ENCODE measurements around the gene HBE1. TPM values are rescaled to one million over a fixed set of nuclear protein-coding genes. Genes with fewer than 3 reads are reported as not detected.
"Not testable (repeated sequence)": the region's sequence is repeated elsewhere in the genome, so short reads cannot be mapped to it uniquely, and the experiment has no call there.

The HBE1 gene
- total RNA-seq, 4 donors from 2014 or later, result 0.67 TPM; not detected in 3

GRCh38 chr11:5266609-5267008 is 3.1 kb downstream of the HBE1 start:
- H3K4me1 ChIP-seq, result no peaks in the 10 kb centered on the region
- no peak for TF ChIP-seq POLR2AphosphoS5 (IDR thresholded peaks at IDR 0.05)
- no peak overlapping the region for H3K27ac ChIP-seq
- H3K36me3 ChIP-seq, result no peaks in the 10 kb centered on the region
- no peaks in the 10 kb centered on the region for H3K27me3 ChIP-seq
- H3K9me3 ChIP-seq, result peaks cover 0 to 5% (median 0%) of the 10 kb centered on the region in 3 donors
- no peak overlapping the region for H3K4me3 ChIP-seq
- ATAC-seq, result no peak

- no peak for ATAC-seq
- WGBS, 2 donors (ENCODE audit: low coverage in 1 of 2), result 50 to 51% methylated on average over 1 to 2 of the region's 2 CpGs
These were observed 3.9 kb downstream of the HBE1 start for GRCh38 chr11:5265832-5266231.

GRCh38 chr11:5258543-5259262 is 11.0 kb downstream of the HBE1 start:
- 61 to 65% methylated on average over 4 to 5 of the region's 7 CpGs for WGBS, 2 donors (ENCODE audit: low coverage in 1 of 2)
- Histone ChIP-seq H3K4me3 (no peak overlapping the region), H3K27me3 (no peaks in the 10 kb centered on the region), H3K27ac (no peak overlapping the region), H3K36me3 (no peaks in the 10 kb centered on the region), H3K9me3 (peaks cover 0 to 22% (median 0%) of the 10 kb centered on the region in 3 donors), H3K4me1 (no peaks in the 10 kb centered on the region)
- TF ChIP-seq POLR2AphosphoS5 (IDR thresholded peaks at IDR 0.05) (no peak), EP300 (IDR thresholded peaks at IDR 0.05) (no peak), CTCF (IDR thresholded peaks at IDR 0.05) (no peak), POLR2A (IDR thresholded peaks at IDR 0.05) (no peak)
- ATAC-seq, result no peak

More at GRCh38 chr11:5265832-5266231, 3.9 kb downstream of the HBE1 start:
- TF ChIP-seq POLR2AphosphoS5 (IDR thresholded peaks at IDR 0.05), result no peak
- TF ChIP-seq CTCF (IDR thresholded peaks at IDR 0.05), result no peak
- no peak for TF ChIP-seq POLR2A (IDR thresholded peaks at IDR 0.05)
- no peak for TF ChIP-seq EP300 (IDR thresholded peaks at IDR 0.05)
- H3K4me3 ChIP-seq, result no peak overlapping the region
- peaks cover 0 to 7% (median 0%) of the 10 kb centered on the region in 3 donors for H3K9me3 ChIP-seq
- no peaks in the 10 kb centered on the region for H3K27me3 ChIP-seq
- H3K4me1 ChIP-seq, result no peaks in the 10 kb centered on the region
- H3K36me3 ChIP-seq, result no peaks in the 10 kb centered on the region
- no peak overlapping the region for H3K27ac ChIP-seq

- 14 to 16% methylated on average over 1 to 2 of the region's 2 CpGs for WGBS, 2 donors (ENCODE audit: low coverage in 1 of 2)
- no peaks in the 10 kb centered on the region for H3K36me3 ChIP-seq
- H3K27ac ChIP-seq, result no peak overlapping the region
- no peak overlapping the region for H3K4me3 ChIP-seq
- no peaks in the 10 kb centered on the region for H3K27me3 ChIP-seq
- TF ChIP-seq CTCF (IDR thresholded peaks at IDR 0.05), result no peak
- no peak for TF ChIP-seq EP300 (IDR thresholded peaks at IDR 0.05)
- TF ChIP-seq POLR2AphosphoS5 (IDR thresholded peaks at IDR 0.05), result no peak
- no peak for TF ChIP-seq POLR2A (IDR thresholded peaks at IDR 0.05)
- peaks cover 0 to 22% (median 0%) of the 10 kb centered on the region in 3 donors for H3K9me3 ChIP-seq
- H3K4me1 ChIP-seq, result no peaks in the 10 kb centered on the region
- ATAC-seq, result no peak
These were observed 12.4 kb downstream of the HBE1 start for GRCh38 chr11:5257296-5257695.

GRCh38 chr11:5254646-5255413 is 14.9 kb downstream of the HBE1 start, which contains the start of gene HBG2:
HBG2 (minus strand) TSS chr11:5254781; CDS start chr11:5254728, 53 bp downstream.
- not testable (repeated sequence) for H3K9me3 ChIP-seq, H3K27me3 ChIP-seq, H3K4me3 ChIP-seq, H3K4me1 ChIP-seq, ATAC-seq, H3K27ac ChIP-seq, H3K36me3 ChIP-seq
- WGBS, 2 donors (ENCODE audit: low coverage in 1 of 2), result 64 to 69% methylated on average over 3 of the region's 9 CpGs

GRCh38 chr11:5254023-5254422 is 15.7 kb downstream of the HBE1 start:
- H3K27me3 ChIP-seq, H3K36me3 ChIP-seq, H3K4me1 ChIP-seq, ATAC-seq, H3K4me3 ChIP-seq, H3K27ac ChIP-seq, H3K9me3 ChIP-seq: not testable (repeated sequence)
- WGBS, 2 donors (ENCODE audit: low coverage in 1 of 2), result 74 to 86% methylated on average over 2 of the region's 2 CpGs

- not testable (repeated sequence) for H3K4me1 ChIP-seq, ATAC-seq
- WGBS, 2 donors (ENCODE audit: low coverage in 1 of 2), result 80% methylated on average over 3 of the region's 5 CpGs; no CpG with 5 or more reads in 1 of the 2 donors
These were observed 16.3 kb downstream of the HBE1 start for GRCh38 chr11:5253440-5253839.

More at GRCh38 chr11:5253440-5253839, 16.3 kb downstream of the HBE1 start:
- H3K36me3 ChIP-seq, H3K9me3 ChIP-seq, H3K27me3 ChIP-seq, H3K27ac ChIP-seq, H3K4me3 ChIP-seq: not testable (repeated sequence)

Data from gastroesophageal sphincter (tissue), 4 donors.